HEK293 (cell line): ENCODE measurements around the gene TBX5.

ENCODE experiments used
- ZBTB17 ChIP-seq: fragments of 450-650 bp; formaldehyde crosslinking; IDR thresholded peaks from 2 replicates; pipeline ENCODE4 v1.5.1; 2016; ENCODE audit warnings: missing biosample characterization, missing genetic modification characterization
- ZNF571 ChIP-seq: fragments of 450-650 bp; formaldehyde crosslinking; IDR thresholded peaks from 2 replicates; pipeline ENCODE4 v1.5.0; 2017; ENCODE audit warnings: missing biosample characterization, missing genetic modification characterization
- ZNF677 ChIP-seq: fragments of 450-650 bp; IDR thresholded peaks from 2 replicates; pipeline ENCODE4 v1.5.0; 2018; ENCODE audit warnings: missing biosample characterization, mild to moderate bottlenecking, missing genetic modification characterization, moderate library complexity
- ZSCAN30 ChIP-seq: fragments of 450-650 bp; IDR thresholded peaks from 2 replicates; pipeline ENCODE4 v1.5.1; 2018; ENCODE audit warnings: missing biosample characterization, mild to moderate bottlenecking, missing genetic modification characterization, moderate library complexity
- TF ChIP-seq, protein P1 (sequence below): fragments of 450-650 bp; formaldehyde crosslinking; IDR thresholded peaks from 2 replicates; pipeline ENCODE4 v1.5.1; 2016; ENCODE audit warnings: missing biosample characterization, missing genetic modification characterization
- TF ChIP-seq, protein P2 (sequence below): fragments of 450-650 bp; formaldehyde crosslinking; IDR thresholded peaks from 2 replicates; pipeline ENCODE4 v1.5.1; 2017; ENCODE audit warnings: missing biosample characterization, missing genetic modification characterization
- TF ChIP-seq, protein P3 (sequence below): sonication (generic); formaldehyde crosslinking; IDR thresholded peaks from 2 replicates; pipeline ENCODE4 v1.8.1; 2022; ENCODE audit warnings: mild to moderate bottlenecking, moderate library complexity, missing genetic modification reagents

- TF ChIP-seq, protein P1, sequence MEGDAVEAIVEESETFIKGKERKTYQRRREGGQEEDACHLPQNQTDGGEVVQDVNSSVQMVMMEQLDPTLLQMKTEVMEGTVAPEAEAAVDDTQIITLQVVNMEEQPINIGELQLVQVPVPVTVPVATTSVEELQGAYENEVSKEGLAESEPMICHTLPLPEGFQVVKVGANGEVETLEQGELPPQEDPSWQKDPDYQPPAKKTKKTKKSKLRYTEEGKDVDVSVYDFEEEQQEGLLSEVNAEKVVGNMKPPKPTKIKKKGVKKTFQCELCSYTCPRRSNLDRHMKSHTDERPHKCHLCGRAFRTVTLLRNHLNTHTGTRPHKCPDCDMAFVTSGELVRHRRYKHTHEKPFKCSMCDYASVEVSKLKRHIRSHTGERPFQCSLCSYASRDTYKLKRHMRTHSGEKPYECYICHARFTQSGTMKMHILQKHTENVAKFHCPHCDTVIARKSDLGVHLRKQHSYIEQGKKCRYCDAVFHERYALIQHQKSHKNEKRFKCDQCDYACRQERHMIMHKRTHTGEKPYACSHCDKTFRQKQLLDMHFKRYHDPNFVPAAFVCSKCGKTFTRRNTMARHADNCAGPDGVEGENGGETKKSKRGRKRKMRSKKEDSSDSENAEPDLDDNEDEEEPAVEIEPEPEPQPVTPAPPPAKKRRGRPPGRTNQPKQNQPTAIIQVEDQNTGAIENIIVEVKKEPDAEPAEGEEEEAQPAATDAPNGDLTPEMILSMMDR (tag by site-specific recombination): no peak
- TF ChIP-seq, protein P2, sequence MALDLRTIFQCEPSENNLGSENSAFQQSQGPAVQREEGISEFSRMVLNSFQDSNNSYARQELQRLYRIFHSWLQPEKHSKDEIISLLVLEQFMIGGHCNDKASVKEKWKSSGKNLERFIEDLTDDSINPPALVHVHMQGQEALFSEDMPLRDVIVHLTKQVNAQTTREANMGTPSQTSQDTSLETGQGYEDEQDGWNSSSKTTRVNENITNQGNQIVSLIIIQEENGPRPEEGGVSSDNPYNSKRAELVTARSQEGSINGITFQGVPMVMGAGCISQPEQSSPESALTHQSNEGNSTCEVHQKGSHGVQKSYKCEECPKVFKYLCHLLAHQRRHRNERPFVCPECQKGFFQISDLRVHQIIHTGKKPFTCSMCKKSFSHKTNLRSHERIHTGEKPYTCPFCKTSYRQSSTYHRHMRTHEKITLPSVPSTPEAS (tag by site-specific recombination): no peak
- TF ChIP-seq ZSCAN30 (tag by site-specific recombination) (no peak), ZNF677 (no peak), ZNF571 (tag by site-specific recombination) (no peak), ZBTB17 (no peak)
- TF ChIP-seq, protein P3, sequence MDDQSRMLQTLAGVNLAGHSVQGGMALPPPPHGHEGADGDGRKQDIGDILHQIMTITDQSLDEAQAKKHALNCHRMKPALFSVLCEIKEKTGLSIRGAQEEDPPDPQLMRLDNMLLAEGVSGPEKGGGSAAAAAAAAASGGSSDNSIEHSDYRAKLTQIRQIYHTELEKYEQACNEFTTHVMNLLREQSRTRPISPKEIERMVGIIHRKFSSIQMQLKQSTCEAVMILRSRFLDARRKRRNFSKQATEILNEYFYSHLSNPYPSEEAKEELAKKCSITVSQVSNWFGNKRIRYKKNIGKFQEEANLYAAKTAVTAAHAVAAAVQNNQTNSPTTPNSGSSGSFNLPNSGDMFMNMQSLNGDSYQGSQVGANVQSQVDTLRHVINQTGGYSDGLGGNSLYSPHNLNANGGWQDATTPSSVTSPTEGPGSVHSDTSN: no peak
These were observed 36.6 kb upstream of the TBX5 start for GRCh38 chr12:114442578-114442977.
